PFSK-1 (cell line): ENCODE measurements around the gene NPSR1.

ENCODE experiments used
- FOXP2 ChIP-seq: optimal IDR thresholded peaks from 2 replicates; pipeline ENCODE3; 2011; ENCODE audit warnings: borderline replicate concordance, control low read depth, inconsistent platforms; ENCODE audit not compliant: insufficient read depth; ENCODE audit errors: extremely low read length, extremely low read depth
- POLR2AphosphoS5 ChIP-seq: IDR thresholded peaks from 2 replicates; pipeline ENCODE4 v1.6.1; 2012; ENCODE audit warnings: low read depth, mild to moderate bottlenecking, control low read depth, low read length, moderate library complexity
- SIN3A ChIP-seq: IDR thresholded peaks from 2 replicates; pipeline ENCODE4 v1.6.1; 2012; ENCODE audit warnings: mild to moderate bottlenecking, low read length, moderate library complexity, borderline replicate concordance; ENCODE audit not compliant: insufficient read depth
- TAF1 ChIP-seq: IDR thresholded peaks from 2 replicates; pipeline ENCODE4 v1.6.1; 2012; ENCODE audit warnings: low read length, control low read depth, borderline replicate concordance; ENCODE audit not compliant: insufficient read depth
- TF ChIP-seq, protein P1 (sequence below), 2 experiments: IDR thresholded peaks; 2 replicates each; pipeline versions ENCODE4 v1.6.1 to v1.8.0; 2011 to 2012; ENCODE audit warnings: low read depth in 2 of 2, low read length in 2 of 2, control low read depth in 1 of 2, inconsistent platforms in 1 of 2, mild to moderate bottlenecking in 1 of 2, moderate library complexity in 1 of 2; ENCODE audit not compliant: insufficient read depth in 1 of 2

NPSR1 gene

DNA sequence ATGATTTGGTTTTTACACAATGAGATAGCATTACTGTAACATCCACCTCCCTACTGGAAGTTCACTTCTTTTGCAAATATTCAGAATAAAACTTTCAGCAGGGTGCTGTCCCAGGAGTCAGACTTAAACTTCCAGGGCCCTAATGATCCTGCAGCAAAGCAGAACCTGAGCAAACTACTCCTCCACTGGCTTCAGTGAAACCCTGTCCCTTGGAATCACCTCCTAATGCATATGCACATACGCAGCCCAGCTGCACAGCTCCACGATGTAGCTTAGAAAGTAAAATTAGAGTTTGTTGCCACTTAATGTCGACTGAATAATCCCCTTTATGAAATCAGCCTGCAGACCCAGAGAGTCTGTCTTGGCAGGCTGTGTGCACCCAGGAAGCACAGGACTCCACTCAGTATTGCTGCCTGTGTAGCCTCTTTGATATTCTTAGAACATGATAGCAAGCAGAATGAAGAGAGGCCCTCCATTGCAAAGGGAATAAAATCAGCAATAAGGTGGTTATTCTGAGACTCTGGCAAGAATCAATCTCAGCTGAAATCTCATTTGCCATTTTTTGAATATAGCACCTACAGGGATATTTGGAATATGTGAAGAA is 1.6 kb downstream of the NPSR1 start:
- TF ChIP-seq TAF1 (no peak), FOXP2 (no peak), SIN3A (no peak), POLR2AphosphoS5 (no peak)
- TF ChIP-seq, protein P1, sequence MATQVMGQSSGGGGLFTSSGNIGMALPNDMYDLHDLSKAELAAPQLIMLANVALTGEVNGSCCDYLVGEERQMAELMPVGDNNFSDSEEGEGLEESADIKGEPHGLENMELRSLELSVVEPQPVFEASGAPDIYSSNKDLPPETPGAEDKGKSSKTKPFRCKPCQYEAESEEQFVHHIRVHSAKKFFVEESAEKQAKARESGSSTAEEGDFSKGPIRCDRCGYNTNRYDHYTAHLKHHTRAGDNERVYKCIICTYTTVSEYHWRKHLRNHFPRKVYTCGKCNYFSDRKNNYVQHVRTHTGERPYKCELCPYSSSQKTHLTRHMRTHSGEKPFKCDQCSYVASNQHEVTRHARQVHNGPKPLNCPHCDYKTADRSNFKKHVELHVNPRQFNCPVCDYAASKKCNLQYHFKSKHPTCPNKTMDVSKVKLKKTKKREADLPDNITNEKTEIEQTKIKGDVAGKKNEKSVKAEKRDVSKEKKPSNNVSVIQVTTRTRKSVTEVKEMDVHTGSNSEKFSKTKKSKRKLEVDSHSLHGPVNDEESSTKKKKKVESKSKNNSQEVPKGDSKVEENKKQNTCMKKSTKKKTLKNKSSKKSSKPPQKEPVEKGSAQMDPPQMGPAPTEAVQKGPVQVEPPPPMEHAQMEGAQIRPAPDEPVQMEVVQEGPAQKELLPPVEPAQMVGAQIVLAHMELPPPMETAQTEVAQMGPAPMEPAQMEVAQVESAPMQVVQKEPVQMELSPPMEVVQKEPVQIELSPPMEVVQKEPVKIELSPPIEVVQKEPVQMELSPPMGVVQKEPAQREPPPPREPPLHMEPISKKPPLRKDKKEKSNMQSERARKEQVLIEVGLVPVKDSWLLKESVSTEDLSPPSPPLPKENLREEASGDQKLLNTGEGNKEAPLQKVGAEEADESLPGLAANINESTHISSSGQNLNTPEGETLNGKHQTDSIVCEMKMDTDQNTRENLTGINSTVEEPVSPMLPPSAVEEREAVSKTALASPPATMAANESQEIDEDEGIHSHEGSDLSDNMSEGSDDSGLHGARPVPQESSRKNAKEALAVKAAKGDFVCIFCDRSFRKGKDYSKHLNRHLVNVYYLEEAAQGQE (IDR thresholded peaks at IDR 0.05; ENCODE audit: insufficient read depth in 1 of 2, low read depth in 2 of 2, low read length in 2 of 2), result no peak

DNA sequence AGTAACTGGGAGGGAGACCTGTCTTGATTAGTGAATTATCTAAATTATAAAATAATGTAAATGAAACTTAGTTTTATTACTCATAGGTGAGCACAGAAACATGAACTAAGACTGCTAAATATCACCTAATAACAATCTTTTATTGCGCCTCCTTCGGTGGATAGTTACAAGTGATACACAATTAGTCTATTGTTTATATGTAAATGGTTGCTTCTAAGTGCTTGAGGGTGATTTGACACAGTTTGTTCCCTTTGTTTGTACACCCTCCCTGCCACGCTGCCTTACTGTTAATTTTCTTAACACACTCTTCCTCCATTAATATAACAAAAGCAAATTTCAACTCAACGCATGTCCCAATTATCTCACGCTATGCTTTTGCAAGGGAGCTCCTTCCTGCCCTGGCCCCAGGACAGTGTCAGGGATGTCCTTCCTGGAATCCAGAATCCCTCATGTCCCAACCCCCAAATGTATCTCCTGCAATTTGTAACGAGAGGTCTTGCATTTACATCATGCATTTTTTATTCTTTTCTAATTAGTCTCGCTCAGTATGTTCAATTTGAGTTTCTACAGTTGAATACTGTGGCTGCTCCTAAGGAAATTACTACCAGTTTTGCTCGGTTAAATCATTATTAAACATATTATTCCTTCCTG is 4.2 kb downstream of the NPSR1 start:
- no peak for TF ChIP-seq FOXP2
- no peak for TF ChIP-seq TAF1
- no peak for TF ChIP-seq POLR2AphosphoS5
- no peak for TF ChIP-seq SIN3A
- TF ChIP-seq, protein P1 (IDR thresholded peaks at IDR 0.05; ENCODE audit: insufficient read depth in 1 of 2, low read depth in 2 of 2, low read length in 2 of 2), result no peak

DNA sequence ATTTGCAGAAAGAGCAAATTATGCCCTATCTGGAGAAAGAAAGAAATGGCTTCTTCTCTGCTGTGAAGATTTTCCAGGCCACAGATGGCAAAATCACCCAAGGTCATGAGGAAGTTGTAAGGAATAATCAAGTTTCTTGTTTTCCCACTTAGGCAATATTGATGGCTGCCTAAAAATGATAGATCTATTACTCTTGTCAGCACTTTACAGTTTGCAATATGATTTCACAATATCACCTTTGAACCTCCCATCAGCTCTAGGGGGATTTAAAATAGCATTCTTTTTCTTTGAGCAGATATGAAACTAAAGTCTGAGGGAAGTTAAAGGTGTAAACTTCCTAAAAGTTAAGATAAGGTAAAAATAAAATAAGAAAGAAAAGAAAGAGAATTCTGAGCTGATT is 6.7 kb downstream of the NPSR1 start:
- TF ChIP-seq POLR2AphosphoS5 (no peak), FOXP2 (no peak), SIN3A (no peak), TAF1 (no peak)
- TF ChIP-seq, protein P1 (IDR thresholded peaks at IDR 0.05; ENCODE audit: insufficient read depth in 1 of 2, low read depth in 2 of 2, low read length in 2 of 2), result no peak

DNA sequence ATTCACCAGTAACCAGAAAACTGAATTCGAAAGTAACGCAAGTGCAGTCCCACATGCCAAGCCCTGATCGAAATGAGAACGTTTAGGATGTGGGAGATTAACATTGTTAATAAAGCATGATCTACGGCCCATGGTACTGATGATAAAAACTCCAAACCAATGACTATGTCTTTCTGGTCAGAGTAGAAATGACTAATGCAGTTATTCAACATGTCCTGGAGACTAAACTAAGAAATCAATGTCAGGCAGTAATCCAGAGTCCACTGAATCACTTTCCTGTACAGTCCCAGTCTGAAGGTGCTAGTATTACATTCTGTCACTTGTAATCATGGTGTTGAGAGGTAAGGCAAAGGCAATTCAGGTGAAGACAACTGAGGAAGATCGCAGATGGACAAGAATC is 14.4 kb downstream of the NPSR1 start:
- no peak for TF ChIP-seq TAF1
- no peak for TF ChIP-seq POLR2AphosphoS5
- no peak for TF ChIP-seq SIN3A
- TF ChIP-seq FOXP2, result no peak
- TF ChIP-seq, protein P1 (IDR thresholded peaks at IDR 0.05; ENCODE audit: insufficient read depth in 1 of 2, low read depth in 2 of 2, low read length in 2 of 2), result no peak

DNA sequence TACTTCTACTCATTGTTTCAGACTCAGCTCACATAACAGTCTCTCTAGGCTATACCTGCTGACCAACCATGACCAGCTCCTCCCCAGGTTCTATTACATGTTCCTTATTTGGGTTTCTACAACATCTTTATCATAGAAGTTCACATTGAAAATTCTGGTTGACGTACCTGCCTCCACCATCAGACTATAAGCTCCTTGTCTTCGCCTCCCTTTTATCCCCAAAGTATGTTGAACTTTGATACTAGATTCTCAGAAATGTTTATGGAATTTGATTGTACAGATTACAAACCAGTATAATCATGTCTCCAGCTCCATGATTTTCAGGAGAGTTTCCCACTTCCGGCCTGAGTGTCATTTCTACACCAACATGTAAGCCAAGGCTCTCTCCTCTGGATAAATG is 15.0 kb downstream of the NPSR1 start:
- TF ChIP-seq, protein P1 (IDR thresholded peaks at IDR 0.05; ENCODE audit: insufficient read depth in 1 of 2, low read depth in 2 of 2, low read length in 2 of 2), result no peak
- TF ChIP-seq TAF1 (no peak), SIN3A (no peak), FOXP2 (no peak)
